Activated CD8-positive, alpha-beta memory T cell treated with anti-CD3 and anti-CD28 coated beads for 24 hours (primary cell): ENCODE measurements around the gene TMEM239.

Source experiments
- DNase-seq: peaks from one replicate; pipeline ENCODE4 v3.0.0-alpha.2; 2020

TMEM239 gene

GRCh38 chr20:2851086-2851485 lies 34.9 kb downstream of the TMEM239 start:
- DNase-seq = peak; percentile 53

- DNase-seq = no peak
Observed at GRCh38 chr20:2858591-2858990, 42.4 kb downstream of the TMEM239 start.

GRCh38 chr20:2859330-2860121 lies 43.4 kb downstream of the TMEM239 start:
- DNase-seq = no peak

DNA sequence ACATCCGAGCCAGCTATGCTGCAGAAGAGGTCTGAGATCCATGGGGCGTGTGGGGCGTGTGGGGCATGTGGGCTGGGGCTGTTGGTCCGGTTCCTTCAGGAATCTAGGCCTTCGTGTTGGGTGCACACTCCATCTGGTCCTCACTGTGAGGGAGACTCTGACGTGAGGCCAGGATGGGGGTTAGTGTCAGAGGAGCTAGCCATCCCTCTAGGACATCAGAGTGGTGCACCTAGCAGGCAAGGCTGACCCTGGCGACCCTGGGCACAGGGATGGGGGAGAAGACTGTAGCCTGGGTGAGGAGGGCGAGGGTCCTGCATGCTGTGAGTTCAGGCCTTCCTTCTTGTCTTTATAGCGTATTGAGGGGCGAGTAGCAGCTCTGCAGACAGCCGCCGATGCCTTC lies 48.5 kb downstream of the TMEM239 start:
- no peak for DNase-seq

DNA sequence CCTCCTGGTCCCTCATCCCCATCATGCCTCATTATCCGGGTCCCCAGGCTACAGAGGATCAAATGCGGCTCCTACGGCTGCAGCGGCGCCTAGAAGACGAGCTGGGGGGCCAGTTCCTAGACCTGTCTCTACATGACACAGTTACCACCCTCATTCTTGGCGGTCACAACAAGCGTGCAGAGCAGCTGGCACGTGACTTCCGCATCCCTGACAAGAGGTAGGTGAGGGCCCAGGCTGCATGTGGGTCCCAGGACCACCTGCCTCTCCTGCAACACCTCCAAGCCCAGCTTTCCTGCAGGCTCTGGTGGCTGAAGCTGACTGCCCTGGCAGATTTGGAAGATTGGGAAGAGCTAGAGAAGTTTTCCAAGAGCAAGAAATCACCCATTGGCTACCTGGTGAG lies 48.9 kb downstream of the TMEM239 start:
- DNase-seq = no peak

GRCh38 chr20:2865630-2866029 lies 49.5 kb downstream of the TMEM239 start:
- no peak for DNase-seq

DNA sequence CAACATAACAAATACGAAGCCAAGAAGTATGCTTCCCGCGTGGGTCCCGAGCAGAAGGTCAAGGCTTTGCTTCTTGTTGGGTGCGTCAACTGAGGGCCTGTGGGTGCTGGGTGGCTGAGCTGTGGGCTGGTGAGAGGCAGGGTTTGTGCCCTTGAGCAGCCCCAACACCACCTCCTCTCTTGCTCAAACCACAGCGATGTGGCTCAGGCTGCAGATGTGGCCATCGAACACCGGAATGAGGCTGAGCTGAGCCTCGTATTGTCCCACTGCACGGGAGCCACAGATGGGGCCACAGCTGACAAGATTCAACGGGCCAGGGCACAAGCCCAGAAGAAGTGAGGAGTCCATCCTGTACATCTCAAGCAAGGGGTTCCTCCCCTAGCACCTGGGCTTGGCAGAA lies 50.1 kb downstream of the TMEM239 start:
- DNase-seq = peak; percentile 68

DNA sequence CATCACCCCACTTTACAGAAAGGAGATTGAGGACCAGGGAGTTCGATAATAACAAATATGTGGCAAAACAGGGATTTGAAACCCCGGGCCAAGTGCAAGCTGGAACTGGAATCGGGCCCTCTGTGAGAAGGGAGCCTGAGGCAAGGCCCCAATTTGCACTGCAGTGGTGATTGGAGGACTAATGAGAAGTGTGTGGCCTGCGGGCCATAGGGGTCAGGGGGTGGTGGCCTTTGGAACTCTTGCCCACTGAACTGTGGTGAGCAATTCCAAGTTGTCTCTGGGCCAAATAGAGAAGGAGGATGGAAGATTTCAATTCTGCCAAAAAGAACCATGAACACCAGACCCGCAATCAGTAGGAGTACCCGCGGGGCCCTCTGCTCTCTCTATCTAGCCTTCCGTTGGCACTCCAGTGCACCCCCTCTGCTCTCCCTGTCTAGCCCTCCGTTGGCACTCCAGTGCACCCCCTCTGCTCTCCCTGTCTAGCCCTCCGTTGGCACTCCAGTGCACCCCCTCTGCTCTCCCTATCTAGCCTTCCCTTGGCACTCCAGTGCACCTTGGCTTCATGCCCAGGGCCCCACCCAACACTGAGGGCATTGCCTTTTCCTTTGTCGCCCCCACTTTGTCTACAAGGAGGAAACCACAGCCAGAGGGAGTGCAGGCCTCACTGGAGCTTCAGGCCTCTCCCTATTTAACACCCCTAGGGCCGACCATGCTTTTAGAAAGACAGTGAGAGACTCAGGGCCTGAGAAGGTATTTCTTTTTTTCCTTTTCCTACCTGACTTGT lies 51.1 kb downstream of the TMEM239 start:
- no peak for DNase-seq
